T-helper 1 cell treated with Interleukin-12 subunit alpha and Interleukin-12 subunit beta and Interleukin-4 antibody, amounts not matched to agents 30 ng/mL and 1 ng/mL, for 36 hours (primary cell): Measurements from ENCODE around the gene BRWD1. TPM values are rescaled to one million over a fixed set of nuclear protein-coding genes. Genes with fewer than 3 reads are reported as not detected.
"Not testable (repeated sequence)": the region's sequence is repeated elsewhere in the genome, so short reads cannot be mapped to it uniquely, and the experiment has no call there.

Experiments used
- intact Hi-C: fragments of 100-400 bp; cut with micrococcal nuclease; formaldehyde crosslinking; loops from one replicate; pipeline ENCODE4 v1.15.1; 2024
- total RNA-seq: library from RNA; stranded (reverse); gene quantifications from 2 replicates; pipeline ENCODE4 v1.2.3, GENCODE V29; 2022

BRWD1 gene
- total RNA-seq, 1 donor from 2014 or later, result 40.5 TPM

DNA sequence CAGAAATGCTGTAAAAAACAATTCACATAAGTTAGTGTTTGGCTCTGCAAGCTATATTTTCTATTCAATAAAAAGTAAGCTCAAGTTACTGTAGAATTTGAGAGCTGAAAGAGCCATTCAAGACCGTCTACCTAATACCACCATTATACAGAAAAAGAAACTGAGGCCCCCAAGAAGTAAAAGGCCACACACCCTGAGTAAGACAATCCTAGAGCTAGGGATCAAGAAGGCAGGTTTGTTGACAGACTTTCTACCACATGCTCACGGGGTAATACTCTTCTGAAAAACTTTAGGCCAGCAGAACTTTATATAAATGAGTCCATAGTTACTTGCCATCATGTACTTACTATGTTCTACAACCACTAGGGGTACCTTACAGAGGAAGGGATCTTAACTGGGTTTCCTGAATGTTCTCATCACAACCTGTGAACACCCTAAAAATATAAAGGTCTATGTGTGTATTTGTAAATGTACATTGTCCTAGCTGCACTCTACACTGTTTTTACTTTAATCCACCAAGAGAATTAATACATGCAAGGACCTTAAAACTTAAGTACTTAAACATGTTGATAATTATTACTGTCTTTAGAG, 132.9 kb downstream of the BRWD1 start:
- intact Hi-C loops, result loop anchor here (5.0 to 10.0 kb wide), 2 partner anchors 1618 to 1916 kb away; partner anchors contain the start of gene VPS26C

DNA sequence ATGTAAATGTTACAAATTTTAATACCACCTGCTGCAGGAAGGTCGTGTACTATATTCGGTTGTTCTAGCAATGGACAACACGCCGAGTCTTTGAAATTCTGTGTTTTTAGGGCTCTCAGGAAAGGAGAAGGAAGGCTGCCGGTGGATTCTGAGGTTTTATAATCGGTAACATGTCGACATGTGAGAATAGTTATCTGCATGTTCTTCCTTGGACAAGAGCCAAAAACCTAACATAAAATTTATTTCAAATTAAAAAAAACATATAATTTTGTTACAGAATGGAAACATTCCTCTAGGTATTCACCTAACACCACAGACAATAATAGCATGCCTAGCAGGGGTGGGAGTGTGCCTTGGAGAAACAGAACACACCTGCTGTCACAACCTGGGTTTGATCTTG, 135.0 kb downstream of the BRWD1 start:
- intact Hi-C loops, result loop anchor here (1.0 kb wide), 1 partner anchor 373 kb away; the partner anchor contains the start of gene ETS2

DNA sequence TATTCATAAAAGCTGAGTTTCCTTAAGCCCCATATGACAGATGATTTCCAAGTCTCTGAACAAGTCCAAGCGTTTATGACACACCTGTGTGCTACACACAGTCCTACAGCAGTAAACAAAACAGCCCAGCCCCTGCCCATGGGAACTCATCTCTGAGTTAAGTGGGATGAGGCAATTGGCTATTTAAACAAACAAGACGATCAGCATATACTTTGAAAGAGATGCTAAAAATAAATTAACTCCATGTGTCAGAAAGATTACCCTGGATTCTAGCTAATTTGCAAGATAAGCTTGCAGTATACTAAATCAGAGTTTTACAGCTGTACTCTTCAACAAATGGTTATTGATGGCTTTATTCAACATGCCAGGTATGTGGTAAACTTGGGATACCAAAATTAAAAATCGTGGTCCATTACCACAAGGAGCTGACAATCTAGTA, 137.1 kb downstream of the BRWD1 start:
- intact Hi-C loops, result no loop called here

DNA sequence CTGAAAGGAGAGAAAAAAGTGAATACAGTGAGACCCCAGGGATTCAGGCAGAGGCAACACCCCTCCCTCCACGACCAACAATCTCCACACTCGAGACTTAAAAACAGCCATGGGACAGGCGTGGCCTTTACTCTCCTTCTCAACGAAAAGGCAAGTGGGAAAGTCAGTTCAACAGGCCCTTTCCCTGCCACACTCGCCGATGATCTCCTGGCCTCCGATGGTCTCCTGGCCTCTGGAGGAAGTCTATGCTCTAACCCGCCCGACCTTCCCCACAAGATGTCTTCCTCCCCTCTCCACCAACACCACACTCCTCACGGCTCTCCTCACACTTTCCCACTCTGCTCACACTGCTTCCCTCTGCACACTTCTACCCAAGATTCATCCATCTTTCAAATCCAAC, 137.8 kb downstream of the BRWD1 start:
- intact Hi-C loops, result loop anchor here (1.0 to 2.0 kb wide), 2 partner anchors 441 to 670 kb away; no protein-coding TSS in a partner anchor

DNA sequence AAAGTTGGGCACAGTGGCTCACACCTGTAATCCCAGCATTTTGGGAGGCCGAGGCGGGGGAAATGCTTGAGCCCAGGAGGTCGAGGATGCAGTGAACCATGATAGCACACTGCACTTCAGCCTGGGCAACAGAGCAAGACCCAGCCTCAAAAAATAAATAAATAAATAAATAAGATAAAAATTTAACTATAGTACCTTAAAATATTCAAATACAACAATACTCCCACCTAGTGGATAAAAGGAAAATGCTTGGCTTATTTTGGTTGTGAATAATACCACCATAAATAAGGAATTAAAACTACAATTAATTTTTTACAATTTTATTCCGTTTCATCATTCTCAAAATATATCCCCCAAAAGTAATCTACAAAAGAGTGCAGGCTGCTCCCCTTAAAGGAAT, 138.3 kb downstream of the BRWD1 start:
- intact Hi-C loops, result loop anchor here (1.0 to 2.0 kb wide), 2 partner anchors 440 to 670 kb away; no protein-coding TSS in a partner anchor

DNA sequence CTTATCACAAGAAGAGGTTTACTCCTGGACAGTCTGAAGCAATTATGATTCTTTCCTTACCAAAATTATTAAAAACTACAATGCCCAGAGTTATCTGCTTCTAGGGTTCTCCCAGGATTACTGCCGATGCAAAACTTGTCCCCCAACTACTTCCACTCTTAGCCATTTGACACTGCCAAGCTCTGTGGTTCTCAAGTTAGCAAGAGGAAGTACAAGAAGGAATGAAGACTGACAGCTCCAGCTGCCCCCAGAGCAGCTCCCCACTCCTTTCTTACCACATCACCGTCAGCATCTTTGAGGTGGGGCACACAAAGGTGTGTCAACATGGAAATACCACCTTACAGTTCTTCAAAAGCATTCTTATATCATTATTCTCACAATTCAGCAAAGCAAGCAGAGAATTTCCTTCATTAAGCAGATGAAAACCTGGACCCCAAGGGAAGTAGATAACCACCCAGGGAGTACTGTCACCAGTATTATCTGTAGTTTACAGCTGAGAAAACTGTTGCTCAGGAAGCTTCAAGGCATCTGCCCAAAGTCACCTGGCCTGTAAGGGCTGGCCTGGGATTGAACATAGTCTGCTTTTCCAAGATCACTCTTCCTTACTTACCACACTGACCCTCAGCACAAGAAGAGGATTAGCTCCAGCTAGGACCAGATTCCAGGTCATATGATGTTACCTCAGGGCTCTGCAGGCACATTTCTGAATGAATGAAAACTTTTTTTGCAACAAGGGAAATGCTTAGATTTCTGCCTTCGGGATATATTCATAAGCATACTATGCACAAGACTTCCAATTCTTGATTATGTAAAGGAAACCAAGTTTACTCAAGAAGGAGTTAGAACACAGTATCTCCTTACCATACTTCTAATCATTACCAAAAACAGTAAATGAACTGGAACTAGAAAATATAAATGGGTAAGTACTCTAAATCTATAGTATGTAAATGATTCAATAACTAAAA, 139.4 kb downstream of the BRWD1 start:
- intact Hi-C loops, result loop anchor here (2.0 kb wide), 1 partner anchor 439 kb away; no protein-coding TSS in a partner anchor

DNA sequence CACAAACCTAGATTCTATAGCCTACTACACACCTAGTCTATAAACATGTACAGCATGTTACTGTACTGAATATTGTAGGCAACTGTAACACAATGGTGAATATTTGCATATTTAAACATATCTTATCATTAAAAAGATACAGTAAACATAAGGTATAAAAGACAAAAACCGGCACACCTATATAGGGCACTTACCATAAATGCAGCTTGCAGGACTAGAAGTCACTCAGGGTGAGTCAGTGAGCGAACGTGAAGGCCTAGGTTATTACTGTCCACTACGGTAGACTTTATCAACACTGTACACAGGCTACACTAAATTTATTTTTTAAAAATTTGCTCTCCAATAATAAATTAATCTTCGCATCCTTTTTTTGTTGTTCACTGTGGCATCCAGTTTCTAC, 143.5 kb downstream of the BRWD1 start:
- intact Hi-C loops, result no loop called here

DNA sequence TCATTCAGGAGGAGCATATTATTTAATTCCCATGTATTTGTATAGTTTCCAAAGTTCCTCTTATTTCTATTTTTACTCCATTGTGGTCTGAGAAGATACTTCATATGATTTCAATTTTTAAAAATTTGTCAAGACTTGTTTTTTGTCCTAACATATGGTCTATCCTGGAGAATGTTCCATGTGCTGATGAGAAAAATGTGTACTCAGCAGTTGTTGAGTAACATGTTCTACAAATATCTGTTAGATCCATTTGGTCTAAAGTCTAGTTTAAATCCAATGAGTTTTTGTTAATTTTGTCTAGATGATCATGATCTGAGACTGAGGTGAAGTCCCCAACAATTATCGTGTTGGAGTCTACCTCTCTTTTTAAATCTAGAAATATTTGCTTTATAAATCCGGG, 144.6 kb downstream of the BRWD1 start:
- intact Hi-C loops, result no loop called here

DNA sequence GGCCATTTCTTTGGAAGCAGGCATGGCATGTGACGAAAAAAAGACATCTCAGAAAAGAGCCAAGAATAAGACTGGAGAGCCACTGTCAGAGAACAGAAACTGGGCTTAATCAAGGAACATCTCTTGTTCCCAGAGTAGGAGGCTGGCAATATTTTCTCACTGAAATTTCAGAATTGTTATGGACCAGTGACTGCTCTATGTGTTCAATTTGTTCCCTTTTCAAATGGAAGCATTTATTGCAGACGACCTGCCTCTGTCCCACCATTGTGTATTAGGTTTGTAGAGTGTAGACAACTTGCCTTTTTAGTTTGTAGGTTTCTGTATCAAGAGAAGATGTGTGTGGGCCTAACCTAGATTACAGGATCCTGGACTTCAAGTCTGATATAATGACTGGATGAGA, 148.9 kb downstream of the BRWD1 start:
- intact Hi-C loops, result no loop called here

DNA sequence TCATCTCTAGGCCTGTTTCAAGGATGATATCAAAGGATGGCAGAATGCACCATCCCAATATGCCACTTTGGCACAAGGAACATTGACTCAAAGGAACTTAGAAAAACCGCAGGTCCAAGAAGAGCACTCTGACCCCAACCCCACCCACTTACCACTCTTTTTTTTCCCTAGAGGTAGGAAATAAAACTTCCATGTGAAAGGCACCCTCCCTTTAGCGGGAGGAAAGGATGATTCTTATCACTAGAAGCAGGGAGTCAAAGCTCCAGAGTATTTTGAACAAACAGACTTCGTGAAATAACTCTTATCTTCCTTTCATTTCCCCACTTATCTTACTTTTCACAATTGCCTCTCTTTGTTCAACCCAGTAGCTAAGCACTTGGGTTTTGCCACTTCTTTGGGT, 152.4 kb downstream of the BRWD1 start:
- intact Hi-C loops, result no loop called here

DNA sequence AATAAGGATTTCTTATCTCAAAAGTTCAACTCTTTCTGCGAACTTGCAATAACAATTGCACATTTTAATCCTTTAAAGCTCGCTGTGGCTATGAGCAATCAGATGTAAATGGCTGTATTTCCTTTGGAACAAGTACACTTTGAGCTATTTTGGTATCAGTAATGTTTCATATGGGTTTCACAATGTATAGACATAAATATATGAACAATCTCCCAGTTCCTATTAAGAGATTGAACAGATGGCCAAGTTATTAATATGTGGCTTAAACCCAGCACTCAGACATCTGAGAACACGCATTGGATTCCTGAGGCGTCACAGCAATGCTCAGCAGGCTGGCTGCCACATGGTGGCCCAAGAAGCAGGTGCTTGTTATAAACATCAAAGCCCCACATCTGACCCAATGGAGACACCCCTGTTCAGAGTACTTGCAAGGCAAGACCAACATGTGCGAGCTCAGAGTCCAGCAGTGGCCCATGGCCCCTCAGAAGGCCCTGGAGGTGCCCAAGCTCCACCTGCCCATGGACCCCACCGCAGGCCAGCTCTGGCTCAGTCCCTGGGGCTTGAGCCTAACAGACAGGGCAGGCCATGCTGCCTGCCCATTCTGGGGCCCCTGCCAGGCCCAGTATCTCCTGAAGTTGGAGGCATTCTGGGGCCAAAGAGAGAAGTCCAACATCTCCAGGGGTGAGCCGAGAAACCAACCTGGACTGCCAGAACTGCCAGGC, 153.9 kb downstream of the BRWD1 start:
- intact Hi-C loops, result no loop called here

DNA sequence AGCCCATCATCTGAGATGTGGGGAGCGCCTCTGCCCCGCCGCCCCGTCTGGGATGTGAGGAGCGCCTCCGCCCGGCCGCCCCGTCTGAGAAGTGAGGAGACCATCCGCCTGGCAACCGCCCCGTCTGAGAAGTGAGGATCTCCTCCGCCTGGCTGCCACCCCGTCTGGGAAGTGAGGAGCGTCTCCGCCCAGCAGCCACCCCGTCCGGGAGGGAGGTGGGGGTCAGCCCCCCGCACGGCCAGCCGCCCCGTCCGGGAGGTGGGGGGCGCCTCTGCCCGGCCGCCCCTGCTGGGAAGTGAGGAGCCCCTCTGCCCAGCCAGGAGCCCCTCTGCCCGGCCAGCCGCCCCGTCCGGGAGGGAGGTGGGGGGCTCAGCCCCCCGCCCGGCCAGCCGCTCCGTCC, 156.2 kb downstream of the BRWD1 start:
- intact Hi-C loops, result not testable (repeated sequence)

DNA sequence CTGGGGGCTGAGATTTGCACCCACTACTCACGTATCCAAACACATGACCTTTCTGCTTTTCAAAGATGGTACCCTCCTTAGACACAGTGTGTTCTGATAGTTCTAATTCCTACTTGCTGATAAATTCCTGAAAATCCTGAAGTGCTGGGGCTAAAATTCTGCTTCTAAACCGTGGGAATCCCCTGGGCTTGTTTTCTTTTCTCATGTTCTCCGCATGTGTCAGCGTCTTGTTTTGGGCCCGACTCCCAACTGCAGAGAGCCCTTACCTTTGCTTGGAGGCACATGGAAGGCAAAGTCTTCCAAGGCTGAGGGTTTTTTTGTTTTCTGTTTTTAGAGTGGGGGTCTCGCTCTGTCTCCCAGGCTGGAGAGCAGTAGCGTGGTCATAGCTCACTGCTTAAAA, 157.4 kb downstream of the BRWD1 start:
- intact Hi-C loops, result no loop called here

DNA sequence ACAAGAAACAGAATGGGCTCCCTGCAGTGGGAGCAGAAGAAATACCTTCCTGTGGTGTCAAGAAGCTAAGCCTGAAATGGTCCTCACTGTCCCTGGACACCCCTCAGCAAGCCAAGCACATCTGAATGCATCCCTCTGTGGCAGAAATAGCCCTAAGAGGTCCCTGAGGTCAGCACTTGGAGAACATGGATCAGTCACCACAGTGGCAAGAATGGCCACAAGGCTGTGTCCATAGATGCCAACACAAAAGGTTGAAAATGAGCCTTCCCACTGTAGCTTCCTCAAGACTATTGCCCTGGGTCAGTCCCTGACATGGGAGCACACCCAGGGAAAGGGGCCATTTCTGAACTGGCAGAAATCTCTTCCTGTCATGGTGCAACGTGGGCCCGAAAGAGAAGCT, 157.9 kb downstream of the BRWD1 start:
- intact Hi-C loops, result no loop called here

DNA sequence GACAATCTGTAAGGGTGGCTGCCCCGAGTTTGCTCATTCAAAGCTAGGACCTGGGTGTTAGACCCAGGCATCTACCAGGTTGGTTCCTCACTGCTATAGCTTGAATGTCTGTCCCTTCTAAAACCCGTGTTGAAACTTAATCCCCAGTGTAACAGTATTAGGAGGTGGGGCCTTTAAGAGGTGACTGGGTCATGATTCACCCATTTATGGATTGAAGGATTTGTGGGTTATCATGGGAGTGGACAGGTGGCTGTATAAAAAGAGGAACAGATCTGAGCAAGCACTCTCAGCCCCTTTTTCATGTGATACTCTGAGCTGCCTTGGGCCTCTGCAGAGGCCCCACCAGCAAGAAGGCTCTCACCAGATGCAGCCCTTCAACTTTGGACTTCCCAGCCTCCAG, 159.6 kb downstream of the BRWD1 start:
- intact Hi-C loops, result no loop called here

DNA sequence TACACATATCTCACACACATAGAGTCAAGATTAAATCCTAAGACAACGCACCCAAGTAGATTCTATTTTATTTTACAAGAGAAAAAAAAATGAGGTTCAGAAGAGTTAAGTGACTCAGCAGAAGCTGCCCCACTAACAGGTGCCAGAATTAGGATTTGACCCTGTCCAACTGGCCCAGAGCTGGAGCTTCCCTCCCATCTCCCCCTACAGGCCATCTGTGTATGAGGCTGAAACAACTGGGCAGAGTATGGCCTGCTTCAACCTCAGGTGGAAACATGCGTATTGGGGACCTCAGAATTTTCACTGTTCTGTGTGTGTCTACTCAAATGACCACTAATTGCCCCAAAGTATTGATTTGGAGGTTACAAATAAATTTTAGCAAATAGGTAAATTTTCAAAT, 160.1 kb downstream of the BRWD1 start:
- intact Hi-C loops, result no loop called here

DNA sequence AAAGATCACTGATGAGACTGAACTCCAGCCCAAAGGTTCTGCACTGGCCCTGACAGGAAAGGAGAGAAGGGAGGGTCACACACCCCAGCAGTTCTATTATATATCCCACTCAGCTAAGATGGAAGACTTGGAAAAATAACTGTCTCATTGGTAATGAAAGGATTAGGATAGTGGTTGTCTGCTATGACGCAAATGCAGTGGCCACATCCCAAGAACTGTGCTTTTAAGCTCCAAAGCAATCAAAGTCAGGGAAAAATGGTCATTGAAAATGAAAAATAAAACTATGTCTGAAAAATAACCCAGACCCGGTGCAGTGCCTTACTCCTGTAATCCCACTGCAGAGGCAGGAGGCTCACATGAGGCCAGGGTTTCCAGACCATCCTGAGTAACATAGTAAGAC, 161.2 kb downstream of the BRWD1 start:
- intact Hi-C loops, result no loop called here

DNA sequence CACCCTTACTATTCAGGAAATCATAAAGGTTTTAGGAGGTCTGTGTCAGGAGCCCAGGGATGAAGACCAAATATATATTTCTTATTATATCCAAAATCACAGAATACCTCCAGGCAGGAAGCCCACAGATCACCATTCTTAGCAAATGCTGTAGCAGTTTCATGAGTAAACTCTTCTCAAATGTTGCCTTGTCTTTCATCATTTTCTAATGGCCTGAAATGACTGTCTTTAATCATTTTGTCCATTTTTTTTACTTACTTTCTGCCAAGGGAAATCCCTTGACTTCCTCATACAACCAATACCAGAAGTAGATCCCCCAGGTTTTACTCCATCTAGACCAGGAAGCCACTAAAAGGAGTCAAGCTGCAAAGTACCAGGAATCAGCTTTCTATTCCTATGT, 162.6 kb downstream of the BRWD1 start:
- intact Hi-C loops, result no loop called here

DNA sequence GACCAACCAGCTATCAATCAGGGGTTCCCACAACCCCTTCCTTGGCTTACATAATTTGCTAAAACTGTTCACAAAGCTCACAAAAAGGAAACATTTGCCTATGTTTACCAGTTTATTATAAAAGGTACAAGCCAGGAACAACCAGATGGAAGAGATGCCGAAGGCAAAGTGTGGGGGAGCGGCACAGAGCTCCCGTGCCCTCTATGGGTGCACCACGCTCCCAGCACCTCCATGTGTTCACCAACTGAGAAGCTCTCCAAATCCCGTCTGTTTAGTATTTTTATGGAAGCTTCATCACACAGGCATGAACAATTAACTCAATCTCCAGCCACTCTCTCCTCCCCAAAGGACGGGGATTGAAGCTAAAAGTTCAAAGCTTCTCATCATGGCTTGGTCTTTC, 163.1 kb downstream of the BRWD1 start:
- intact Hi-C loops, result no loop called here

DNA sequence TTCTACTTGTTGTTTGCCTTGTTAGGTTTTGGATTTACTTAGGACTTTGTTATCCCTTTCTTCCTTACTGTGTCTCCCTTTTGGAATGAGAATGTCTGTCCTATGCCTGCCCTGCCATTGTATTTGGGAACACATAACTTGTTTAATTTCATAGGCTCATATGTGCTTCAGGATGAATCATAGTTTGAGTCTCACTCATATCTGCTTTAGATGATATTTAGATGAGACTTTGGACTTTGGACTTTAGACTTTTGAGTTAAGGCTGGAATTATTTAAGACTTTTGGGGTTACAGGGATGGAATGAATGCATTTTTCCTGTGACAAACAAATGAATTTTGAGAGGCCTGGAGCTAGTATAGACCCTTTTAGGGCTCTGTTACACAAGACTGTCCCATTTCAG, 163.6 kb downstream of the BRWD1 start:
- intact Hi-C loops, result no loop called here

DNA sequence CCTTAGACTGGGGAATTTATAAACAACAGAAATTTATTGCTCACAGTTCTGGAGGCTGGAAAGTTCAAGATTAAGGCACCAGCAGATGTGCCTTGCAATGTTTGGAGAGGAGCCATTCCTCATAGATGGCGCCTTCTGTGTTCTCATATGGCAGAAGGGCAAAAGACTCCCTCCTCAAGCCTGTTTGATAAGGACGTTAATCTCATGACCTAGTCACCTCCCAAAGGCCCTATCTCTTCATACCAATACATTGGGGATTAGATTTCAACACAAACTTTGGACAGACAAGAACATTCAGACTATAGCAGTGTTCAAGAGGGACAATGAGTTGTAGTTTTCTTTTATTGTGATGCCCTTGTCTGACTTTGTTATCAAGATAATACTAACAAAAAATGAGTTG, 164.5 kb downstream of the BRWD1 start:
- intact Hi-C loops, result no loop called here

DNA sequence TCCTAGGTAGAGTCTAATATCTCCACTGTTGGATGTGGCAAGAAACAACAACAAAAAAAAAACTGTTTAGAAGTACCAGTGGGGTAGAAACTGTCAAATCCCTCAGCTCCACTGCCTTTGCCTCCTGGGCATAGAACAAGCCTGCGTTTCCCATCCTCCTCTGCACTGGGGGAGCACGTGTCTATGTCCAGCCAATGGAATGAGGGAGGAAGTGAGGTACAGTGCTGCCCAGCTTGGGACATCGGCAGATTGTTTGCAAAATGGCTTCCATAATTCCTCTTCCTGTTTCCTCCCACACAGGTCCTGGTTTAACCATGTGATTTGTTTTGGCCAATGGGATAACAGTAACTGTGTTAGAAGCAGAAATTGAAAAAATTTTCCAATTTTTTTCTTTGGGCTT, 169.2 kb downstream of the BRWD1 start:
- intact Hi-C loops, result no loop called here
